ENCODE results near the gene ACTN4.

The ACTN4 gene

DNA sequence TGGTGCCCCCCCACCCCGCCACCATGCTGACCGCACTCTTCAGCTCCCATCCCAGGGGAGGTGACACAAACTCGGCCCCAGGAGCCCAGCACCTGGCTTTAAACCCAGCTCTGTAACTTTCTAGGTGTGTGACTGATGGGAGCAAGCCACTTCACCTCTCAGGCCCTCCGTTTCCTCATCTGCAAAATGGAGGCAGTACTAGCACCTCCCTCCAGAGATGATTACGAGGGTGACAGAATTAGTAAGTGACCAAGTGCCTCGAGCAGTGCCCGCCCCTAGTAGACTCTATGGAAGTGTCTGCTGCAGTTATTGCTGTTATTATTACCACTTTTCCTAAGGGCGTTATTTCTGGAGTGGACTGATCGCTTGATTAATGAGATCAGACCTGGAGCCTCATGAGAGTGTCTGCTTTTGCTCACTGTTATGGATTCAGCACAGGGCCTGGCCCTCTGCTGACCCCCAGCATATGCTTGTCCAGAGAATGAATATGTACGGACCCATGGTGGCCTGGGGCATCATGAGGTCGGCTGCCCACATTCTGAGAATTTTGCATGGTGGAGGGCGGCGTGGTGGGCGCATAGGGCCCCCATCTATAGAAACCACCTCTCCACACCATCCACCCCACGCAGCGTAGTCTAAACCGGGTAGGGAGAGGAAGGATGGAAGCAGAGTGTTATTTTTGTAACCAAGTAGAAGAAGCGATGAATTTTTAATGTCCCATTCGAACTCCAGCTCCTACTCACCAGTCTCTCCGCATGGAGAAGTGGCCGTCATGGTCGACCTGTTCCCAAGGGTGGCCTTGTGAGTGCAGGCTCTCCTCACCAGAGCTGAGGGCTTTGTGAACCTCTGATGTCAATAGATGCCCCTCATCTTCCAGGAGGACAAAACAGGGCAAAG, 48.6 kb downstream of the ACTN4 start:
- DNase-seq (ENCODE audit: low read depth, low spot score): no peak

DNA sequence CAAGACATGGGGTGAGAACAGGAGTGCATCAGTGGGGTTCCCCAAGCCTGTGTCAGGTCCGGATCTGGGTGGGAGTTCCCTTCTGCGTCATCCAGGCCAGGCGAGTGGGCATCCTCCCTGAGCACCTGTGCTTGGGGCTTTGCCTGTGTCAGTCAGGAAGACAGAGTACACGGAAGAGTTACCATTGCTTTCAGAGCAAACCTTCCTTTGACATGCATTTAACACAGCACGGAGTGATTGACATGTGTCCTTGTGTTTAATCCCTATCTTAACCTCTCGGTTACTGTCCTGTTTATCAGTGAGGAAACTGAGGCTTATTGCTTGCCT, 49.2 kb downstream of the ACTN4 start:
- no peak for DNase-seq (ENCODE audit: low read depth, low spot score)

DNA sequence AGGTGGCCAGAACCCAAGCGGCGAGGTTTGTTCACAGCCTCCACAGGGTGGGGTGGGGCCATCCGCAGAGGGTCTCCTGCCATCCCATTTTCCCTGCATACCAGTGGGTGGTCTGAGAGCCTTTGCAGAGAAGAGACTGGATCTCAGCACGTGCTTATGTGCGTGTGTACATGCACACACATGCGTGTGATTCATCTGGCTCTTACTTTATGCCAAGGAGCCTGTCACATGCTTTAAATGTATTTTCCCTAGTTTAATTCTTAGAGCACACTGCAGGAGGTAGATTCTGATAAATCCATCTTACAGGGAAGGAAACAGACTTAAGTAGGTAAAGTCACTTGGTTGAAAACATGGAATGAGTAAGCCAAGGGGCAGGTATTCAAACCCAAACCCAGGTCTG, 49.7 kb downstream of the ACTN4 start:
- no peak for DNase-seq (ENCODE audit: low read depth, low spot score)

DNA sequence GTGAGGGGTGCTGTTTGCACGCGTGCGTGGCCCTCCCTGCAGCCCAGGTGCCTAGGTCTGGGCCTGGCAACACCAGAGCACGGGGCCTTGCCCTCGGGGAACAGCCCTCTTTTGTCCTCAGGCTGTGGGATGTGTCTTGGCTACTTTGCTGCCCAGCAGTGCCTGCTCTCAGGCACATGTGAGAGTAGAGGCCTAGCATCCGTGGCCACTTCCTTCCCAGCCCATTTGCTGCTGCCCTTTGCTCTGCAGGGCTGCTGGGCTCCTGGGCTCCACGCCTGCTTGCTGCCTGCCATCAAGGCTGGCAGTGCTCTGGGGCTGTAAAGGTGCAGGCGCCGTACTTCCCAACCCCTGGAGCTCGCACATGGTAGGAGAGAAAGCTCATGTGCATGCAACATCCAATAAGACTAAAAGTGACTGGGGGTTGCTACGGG, 50.2 kb downstream of the ACTN4 start:
- DNase-seq (ENCODE audit: low read depth, low spot score): no peak

DNA sequence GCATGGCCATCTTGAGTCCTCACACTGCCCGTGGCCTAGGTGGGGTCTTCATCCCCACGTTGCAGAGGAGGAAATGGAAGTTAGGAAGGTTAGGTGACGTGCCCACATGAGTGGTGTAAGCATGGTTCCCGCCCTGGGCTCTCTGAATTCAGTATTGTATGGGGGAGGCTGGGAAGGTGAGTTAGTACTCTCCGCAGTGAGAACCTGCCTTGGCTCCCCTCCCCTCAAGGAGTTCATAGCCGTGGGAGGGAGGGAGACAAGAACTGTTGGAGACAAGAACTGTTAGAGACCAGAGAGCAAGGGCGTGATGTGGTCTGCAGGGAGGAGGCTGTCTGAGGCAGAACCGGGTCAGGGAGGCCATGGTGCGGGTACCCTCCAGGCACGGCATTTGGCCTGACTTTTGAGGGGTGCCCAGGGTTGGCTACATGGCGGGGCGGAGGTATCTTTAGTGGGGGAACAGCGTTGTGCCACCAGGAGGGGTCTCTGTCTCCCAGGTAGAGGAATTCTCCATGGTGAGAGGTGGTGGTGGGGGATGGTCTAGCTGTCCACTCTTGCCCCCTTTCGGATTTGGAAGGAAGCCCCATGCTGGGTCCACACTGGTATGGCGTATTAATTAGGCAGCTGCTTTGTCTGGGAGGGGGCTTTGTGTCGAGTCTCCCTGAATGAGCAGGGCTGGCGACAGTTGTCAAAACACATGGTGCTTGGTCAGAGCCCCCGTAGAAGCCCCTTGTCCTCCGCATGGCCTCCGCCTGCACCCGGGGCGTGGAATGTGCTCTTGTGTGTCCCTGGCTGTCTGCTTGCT, 51.0 kb downstream of the ACTN4 start:
- no peak for DNase-seq (ENCODE audit: low read depth, low spot score)

DNA sequence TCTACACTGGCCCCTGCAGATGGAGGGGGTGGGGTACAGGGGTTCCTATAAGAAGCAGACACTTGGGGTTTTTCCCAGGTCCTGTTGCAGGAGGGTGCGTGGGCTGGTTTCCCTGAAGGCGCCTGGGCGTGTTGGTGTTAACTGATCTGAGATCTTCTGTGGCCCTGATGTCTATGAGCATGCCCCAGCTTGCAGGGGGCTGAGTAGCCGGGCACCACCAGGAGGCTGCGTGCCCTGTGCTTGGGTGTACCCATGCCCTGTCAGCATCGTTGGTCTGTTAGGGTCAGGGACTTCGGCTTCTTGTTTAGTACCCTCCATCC, 51.5 kb downstream of the ACTN4 start:
- DNase-seq (ENCODE audit: low read depth, low spot score): no peak

DNA sequence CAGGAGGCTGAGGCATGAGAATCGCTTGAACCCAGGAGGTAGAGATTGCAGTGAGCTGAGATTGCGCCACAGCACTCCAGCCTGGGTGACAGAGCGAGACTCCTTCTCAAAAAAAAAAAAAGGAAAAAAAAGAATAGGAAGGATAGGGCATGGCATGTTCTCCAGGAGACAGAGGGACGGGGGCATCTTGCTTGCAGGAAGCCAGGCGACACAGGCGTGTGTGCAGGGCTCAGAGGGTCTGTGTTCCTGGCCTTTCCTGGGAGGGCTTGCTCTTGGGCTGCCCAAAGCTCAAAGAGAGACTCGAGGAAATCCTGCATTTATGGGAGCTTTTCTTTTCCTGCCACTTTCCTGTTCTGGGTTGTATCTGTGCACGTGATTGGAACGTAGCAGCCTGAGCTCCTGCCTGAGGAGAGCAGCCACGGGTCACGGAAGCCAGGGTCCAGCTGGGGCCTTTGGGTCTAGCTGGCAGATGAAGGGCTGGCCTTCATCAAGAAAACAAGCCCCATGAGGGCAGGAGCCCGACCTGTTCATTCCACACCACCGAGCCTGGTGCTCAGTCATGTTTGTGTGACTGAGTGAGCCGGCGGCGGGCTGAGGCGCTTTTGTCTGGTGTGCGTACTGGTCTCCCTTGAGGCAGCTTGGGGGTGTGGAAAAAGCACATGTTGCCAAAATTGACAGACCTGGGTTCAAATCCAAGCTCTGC, 52.3 kb downstream of the ACTN4 start:
- DNase-seq (ENCODE audit: low read depth, low spot score): no peak

DNA sequence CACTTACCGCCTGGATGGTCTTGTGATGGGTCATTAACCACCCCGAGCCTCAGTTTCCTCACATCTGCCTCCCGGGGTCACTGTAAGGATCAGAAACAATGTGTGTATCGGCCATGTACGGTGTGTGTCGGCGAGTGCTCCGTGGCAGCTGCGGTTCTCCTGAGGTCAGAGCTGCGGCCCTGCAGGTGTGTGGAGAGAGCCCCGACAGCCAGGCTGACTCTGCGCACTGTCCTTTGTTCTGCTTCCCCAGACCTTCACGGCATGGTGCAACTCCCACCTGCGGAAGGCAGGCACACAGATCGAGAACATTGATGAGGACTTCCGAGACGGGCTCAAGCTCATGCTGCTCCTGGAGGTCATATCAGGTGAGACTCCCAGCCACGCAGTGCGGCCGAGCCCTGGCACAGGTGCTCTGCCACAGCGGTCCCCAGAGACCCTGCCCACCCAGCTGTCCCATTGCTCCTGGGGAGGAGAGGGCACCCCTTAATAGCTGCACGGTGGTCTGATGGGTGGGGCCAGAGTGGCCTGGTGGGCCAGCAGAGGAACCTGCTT, 53.0 kb downstream of the ACTN4 start:
- DNase-seq (ENCODE audit: low read depth, low spot score): no peak

DNA sequence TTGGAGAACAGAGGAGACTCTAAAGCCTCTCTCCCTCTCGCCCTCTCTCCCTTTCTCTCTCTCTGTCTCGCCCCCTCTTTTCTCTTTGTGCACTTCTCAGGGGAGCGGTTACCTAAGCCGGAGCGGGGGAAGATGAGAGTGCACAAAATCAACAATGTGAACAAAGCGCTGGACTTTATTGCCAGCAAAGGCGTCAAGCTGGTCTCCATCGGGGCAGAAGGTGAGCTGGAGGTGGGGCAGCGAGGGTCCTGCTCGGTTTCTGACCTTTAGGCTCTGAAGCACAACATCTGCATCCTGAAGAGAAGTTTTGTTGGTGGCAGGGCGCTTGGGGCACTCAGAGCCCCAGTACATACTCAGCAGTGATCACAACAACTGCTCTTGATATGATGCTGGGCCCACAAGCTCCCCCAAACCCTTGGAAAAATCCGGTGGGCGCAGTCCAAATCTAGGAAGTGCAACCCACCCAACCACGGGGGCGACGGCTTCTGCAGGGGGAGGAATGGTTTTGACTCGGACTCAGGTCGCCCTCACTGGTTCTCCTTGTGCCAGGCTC, 53.5 kb downstream of the ACTN4 start:
- DNase-seq (ENCODE audit: low read depth, low spot score): no peak

DNA sequence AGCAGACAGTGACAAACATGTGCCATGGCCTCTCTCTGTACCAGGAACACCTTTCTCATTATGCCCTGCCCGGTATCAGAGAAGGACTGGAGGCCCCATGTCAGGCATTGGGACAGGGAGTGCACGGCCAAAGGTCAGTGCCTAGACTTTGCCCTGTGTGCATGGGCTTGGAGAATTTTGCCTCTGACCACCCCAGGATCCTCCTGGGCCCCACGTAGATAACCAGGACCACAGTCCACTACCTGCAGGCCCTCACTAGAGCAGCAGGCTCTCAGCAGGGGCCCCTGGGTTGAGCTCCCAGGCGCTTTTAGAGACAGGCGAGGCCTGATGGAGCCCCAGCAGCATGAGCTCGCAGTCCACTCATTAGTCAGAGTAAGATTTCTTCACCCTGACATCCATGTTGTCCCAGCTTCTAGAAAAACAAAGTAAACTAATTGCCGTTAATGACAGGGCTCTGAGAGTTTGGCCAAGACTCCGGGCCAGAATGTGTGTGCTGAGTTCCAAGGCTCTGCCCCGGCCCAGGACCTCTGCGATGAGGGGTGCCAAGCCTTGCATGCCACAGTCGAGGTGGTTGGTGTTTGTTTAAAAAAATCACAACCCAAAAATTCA, 54.1 kb downstream of the ACTN4 start:
- DNase-seq (ENCODE audit: low read depth, low spot score): no peak

DNA sequence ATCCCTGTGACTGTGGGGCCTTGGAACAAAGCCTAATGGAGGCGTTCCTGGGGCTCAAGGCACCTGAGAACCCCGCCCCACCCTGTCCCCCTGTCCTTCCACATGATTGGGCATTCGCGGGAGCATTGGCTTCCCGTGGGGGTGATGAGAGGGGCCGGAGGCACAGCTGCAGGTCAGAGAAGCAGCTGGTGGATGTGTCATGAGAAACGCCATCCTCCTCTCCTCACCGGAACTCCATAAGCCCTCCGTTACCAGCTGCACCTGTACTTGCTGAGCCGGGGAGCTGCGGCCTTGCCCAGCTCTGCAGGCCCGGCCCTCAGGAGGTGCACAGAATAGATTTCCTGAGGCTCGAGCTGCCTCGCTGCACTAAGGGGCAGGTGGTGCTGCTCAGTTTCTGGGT, 54.8 kb downstream of the ACTN4 start:
- no peak for DNase-seq (ENCODE audit: low read depth, low spot score)

DNA sequence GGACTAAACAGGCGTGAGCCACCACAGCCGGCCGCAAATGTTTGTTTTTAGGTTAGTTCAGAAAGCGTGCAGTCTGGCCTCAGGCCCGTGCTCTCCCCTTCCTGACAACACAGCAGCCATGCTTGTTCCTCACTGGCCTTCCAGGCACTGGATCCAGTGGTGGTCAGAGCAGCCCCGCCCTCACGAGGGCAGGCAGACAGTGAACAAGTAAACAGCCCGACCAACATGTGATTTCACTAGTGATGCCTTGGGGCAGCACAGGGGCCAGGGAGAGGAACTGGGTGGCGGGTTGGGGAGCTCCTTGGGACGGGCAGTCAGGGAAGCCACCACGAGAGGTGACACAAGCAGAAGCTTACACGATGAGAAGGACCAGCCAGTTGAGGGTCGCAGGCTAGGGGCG, 56.1 kb downstream of the ACTN4 start:
- DNase-seq (ENCODE audit: low read depth, low spot score): no peak

DNA sequence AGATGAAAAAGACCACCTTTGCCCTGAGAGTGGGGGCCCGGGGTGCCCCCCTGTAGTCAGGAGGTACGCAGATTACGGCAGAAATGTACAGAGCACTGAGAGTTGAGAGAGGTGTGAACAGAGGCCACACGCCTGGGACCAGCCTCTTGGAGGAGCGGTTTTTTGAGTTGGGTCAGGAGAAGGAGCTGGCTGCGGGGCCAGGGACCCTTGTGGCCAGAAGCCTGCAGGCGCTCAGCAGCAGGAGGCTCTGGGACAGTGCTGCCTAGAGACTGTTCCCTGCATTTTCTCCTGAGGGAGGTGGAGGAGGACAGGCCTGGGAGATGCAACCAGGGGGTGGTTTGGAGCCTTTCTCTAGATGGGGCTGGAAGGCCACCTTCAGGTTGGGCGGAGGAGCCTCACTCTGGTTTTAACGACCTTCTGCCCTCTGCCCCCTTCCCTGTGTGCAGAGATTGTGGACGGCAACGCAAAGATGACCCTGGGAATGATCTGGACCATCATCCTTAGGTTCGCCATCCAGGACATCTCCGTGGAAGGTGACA, 57.1 kb downstream of the ACTN4 start:
- DNase-seq (ENCODE audit: low read depth, low spot score): no peak

DNA sequence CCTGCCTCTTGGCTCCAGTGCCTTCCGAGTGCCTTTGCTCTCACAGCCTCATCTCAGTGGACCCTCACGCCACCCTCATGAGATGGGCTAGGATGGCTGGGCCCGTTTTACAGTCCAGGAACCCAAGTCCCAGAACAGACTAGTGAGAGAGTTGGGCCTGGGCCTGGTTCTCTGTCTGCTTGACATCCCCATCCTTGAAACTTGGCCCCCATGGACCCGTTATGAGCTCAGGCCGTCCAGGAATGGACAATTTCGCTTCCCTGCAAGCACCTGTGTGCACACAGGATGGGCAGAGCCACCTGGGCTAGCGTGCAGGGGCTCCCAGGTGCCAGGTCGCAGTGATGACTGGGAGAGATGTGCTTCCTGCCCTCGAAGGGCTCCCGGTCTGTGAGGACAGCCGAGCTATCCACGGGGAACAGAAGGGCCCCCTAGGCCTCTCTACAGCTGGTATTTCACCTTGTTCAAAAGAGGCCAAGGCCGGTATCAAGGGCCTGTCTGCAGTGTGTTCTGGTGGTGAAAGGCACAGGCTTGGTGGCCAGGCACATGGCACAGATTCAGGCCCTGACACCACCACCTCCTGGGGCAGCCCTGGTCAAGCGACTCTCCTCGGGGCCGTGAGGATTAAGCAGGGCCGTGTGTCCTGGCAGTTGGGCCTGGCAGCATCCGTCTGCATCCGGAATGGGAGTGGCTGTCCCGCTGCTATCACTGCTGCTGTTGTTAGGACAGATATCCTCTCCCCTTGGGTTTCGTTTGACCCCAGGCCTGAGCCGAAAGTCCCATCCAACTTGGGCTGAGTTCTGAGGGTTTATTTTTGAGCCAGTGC, 58.0 kb downstream of the ACTN4 start:
- DNase-seq (ENCODE audit: low read depth, low spot score): no peak

DNA sequence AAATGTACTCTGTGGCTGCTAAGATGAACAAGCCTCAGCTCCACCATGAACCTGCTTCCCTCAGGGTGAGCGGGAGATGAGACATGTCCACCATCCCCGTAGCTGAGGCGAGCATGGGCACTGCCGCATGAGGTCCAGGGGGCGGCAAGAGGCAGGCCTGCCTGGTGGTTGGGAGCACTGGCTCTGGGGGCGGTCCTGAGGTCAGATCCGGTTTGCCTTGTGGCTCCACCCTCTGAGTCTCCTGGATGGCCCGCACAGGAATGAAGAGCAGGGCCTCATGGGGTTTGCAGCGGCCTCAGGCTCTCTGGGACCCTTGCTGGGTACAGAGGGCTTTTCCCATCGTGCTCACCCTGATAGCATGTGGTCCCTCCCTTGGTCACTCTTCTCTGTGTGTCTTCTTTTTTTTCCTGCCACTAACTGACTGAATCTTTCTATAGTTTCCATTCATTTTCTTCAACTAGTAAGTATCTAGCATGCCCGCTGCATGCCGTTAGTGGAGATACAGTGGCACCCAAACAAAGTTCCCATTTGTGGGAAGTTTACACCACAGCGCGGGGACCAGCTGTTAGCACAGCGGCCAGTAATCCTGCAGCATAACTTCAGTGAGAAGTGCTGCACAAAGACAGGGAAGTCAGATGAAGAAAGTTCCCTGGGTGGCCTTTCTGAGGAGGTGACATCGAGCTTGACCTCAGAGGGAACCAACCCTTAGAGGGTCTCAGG, 59.5 kb downstream of the ACTN4 start:
- no peak for DNase-seq (ENCODE audit: low read depth, low spot score)

DNA sequence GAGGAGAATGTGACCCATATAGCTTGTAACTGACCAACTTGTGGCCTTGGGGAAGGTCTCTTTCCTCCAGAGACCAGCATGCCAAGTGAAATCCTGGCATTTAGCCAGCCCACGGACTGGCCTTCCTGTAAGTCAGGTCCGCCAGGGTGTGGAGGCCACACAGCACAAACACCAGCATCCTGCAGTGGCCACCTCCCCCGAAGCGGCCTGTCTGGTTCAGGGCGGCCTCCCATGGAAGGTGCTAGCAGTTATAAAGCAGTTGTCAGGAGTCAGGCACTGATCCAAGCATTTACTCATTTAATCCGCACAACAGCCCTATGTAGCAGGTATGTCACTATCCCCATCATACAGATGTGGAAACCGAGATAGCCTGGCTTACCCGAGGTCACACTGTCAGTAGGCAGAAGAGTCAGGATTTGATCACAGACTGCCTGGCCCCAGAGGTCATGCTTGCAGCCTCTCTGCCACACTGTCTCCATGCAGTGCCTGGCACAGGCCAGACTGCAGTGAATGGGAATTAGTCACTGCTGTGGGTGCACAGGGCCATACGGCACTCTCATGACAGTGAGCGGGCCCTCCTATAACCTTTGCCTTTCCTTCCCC, 60.2 kb downstream of the ACTN4 start:
- DNase-seq (ENCODE audit: low read depth, low spot score): no peak

DNA sequence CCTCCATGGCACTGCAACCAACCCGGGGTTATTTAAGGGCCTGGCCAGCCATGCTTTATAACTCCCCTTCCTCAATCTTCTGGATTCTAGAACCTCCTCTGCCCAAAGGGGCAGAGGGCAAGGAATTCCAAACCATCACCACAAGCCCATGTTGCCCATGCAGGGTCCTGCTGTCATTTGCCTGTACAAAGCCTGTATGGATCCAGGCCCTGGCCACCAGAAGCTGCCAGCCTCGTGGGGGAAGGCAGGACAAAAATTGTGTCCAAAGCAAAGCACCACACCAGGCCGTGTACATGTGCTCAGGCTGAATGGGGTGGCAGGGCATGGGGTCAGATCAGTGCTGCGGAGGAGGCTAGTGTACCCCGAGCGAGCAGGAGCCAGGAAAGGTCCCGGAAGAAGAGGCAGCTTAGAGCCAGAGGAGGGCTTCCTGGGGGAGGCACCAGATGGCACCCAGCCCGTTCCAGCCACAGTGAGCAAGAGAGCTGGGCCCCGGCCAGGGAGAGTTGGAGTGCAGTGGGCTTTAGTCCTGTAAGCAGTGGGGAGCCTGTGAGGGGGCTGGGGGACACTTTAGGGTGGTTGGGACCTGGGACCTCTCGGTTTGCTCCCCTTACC, 61.1 kb downstream of the ACTN4 start:
- DNase-seq (ENCODE audit: low read depth, low spot score): no peak

DNA sequence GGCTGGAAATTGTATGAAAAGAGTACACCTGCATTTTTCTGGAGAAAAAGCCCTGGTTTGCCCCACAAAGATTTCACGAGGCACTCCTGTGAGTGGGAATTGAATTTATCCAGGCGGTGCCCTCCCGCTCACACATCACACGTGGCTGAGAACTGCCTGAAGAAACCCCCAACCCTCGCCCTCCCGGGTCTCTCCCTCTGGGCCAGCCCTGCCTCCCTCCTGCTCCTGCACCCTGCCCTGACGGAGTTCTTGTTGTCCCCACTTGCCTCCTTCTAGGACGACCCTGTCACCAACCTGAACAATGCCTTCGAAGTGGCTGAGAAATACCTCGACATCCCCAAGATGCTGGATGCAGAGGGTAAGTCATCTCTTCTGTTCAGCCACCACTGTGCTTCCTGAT, 61.7 kb downstream of the ACTN4 start:
- DNase-seq (ENCODE audit: low read depth, low spot score): no peak
